ENCODE results near the gene CDH23.

Gene CDH23

GRCh38 chr10:71641986-71642385 is 245.3 kb downstream of the CDH23 start:
- H3K27me3 ChIP-seq (ENCODE audit: control insufficient read depth, insufficient read depth, low read length), result no peaks in the 10 kb centered on the region
- no peak overlapping the region for H3K4me2 ChIP-seq (ENCODE audit: low read length)
- H3K4me3 ChIP-seq (ENCODE audit: low read depth, low read length), result no peak overlapping the region
- no peaks in the 10 kb centered on the region for H3K9me3 ChIP-seq (ENCODE audit: control insufficient read depth, low read length)
- H3K9ac ChIP-seq, result no peak overlapping the region
- no peaks in the 10 kb centered on the region for H3K36me3 ChIP-seq (ENCODE audit: control insufficient read depth, insufficient read depth, low read length)
- no peak overlapping the region for H2AFZ ChIP-seq
- H3K27ac ChIP-seq, result no peak overlapping the region
- no peak for TF ChIP-seq CTCF (IDR thresholded peaks at IDR 0.05)
- H3K79me2 ChIP-seq, result peaks cover 6% of the 10 kb centered on the region
- H3K4me1 ChIP-seq, result no peaks in the 10 kb centered on the region

GRCh38 chr10:71643904-71644303 is 247.2 kb downstream of the CDH23 start:
- Histone ChIP-seq H3K9me3 (ENCODE audit: control insufficient read depth, low read length) (no peaks in the 10 kb centered on the region), H3K4me3 (ENCODE audit: low read depth, low read length) (no peak overlapping the region), H3K9ac (no peak overlapping the region), H3K27me3 (ENCODE audit: control insufficient read depth, insufficient read depth, low read length) (no peaks in the 10 kb centered on the region), H3K4me2 (ENCODE audit: low read length) (no peak overlapping the region), H3K36me3 (ENCODE audit: control insufficient read depth, insufficient read depth, low read length) (no peaks in the 10 kb centered on the region), H3K79me2 (no peaks in the 10 kb centered on the region), H3K27ac (no peak overlapping the region), H2AFZ (no peak overlapping the region), H3K4me1 (no peaks in the 10 kb centered on the region)
- TF ChIP-seq CTCF (IDR thresholded peaks at IDR 0.05), result no peak

- no peaks in the 10 kb centered on the region for H3K79me2 ChIP-seq
Observed at GRCh38 chr10:71644307-71645180, 247.8 kb downstream of the CDH23 start.

GRCh38 chr10:71645185-71645584 is 248.5 kb downstream of the CDH23 start:
- Histone ChIP-seq H3K4me2 (ENCODE audit: low read length) (no peak overlapping the region), H3K27ac (no peak overlapping the region), H3K4me3 (ENCODE audit: low read depth, low read length) (no peak overlapping the region), H3K9ac (no peak overlapping the region), H3K79me2 (no peaks in the 10 kb centered on the region), H2AFZ (no peak overlapping the region), H3K36me3 (ENCODE audit: control insufficient read depth, insufficient read depth, low read length) (no peaks in the 10 kb centered on the region), H3K4me1 (no peaks in the 10 kb centered on the region), H3K9me3 (ENCODE audit: control insufficient read depth, low read length) (no peaks in the 10 kb centered on the region), H3K27me3 (ENCODE audit: control insufficient read depth, insufficient read depth, low read length) (no peaks in the 10 kb centered on the region)
- TF ChIP-seq CTCF (IDR thresholded peaks at IDR 0.05), result no peak

More at GRCh38 chr10:71644307-71645180, 247.8 kb downstream of the CDH23 start:
- H3K4me3 ChIP-seq (ENCODE audit: low read depth, low read length), result no peak overlapping the region
- no peak overlapping the region for H3K9ac ChIP-seq
- H3K27me3 ChIP-seq (ENCODE audit: control insufficient read depth, insufficient read depth, low read length), result no peaks in the 10 kb centered on the region
- no peak overlapping the region for H3K4me2 ChIP-seq (ENCODE audit: low read length)
- no peak for TF ChIP-seq CTCF (IDR thresholded peaks at IDR 0.05)
- H2AFZ ChIP-seq, result no peak overlapping the region
- H3K27ac ChIP-seq, result no peak overlapping the region
- H3K36me3 ChIP-seq (ENCODE audit: control insufficient read depth, insufficient read depth, low read length), result no peaks in the 10 kb centered on the region
- H3K4me1 ChIP-seq, result no peaks in the 10 kb centered on the region
- H3K9me3 ChIP-seq (ENCODE audit: control insufficient read depth, low read length), result no peaks in the 10 kb centered on the region

GRCh38 chr10:71646037-71646436 is 249.3 kb downstream of the CDH23 start:
- no peak overlapping the region for H3K4me2 ChIP-seq (ENCODE audit: low read length)
- no peaks in the 10 kb centered on the region for H3K27me3 ChIP-seq (ENCODE audit: control insufficient read depth, insufficient read depth, low read length)
- no peaks in the 10 kb centered on the region for H3K4me1 ChIP-seq
- H3K9ac ChIP-seq, result no peak overlapping the region
- TF ChIP-seq CTCF (IDR thresholded peaks at IDR 0.05), result no peak
- H3K79me2 ChIP-seq, result no peaks in the 10 kb centered on the region
- H3K27ac ChIP-seq, result no peak overlapping the region
- no peak overlapping the region for H2AFZ ChIP-seq
- H3K36me3 ChIP-seq (ENCODE audit: control insufficient read depth, insufficient read depth, low read length), result no peaks in the 10 kb centered on the region
- no peak overlapping the region for H3K4me3 ChIP-seq (ENCODE audit: low read depth, low read length)
- H3K9me3 ChIP-seq (ENCODE audit: control insufficient read depth, low read length), result no peaks in the 10 kb centered on the region
